HL-60 (cell line): ENCODE results near the gene LGALS7B.
"Not testable (repeated sequence)": the region's sequence is repeated elsewhere in the genome, so short reads cannot be mapped to it uniquely, and the experiment has no call there.

ENCODE experiments used
- DNase-seq, 2 experiments: peaks; one replicate each; pipeline ENCODE4 v3.0.0-alpha.2; 2010 to 2020; ENCODE audit warnings: low read depth in 1 of 2, low spot score in 1 of 2
- H3K27ac ChIP-seq: fragments of 250-450 bp; sonication (Bioruptor Pico); replicated peaks from 2 replicates; pipeline ENCODE4 v1.5.1; 2020; ENCODE audit warnings: mild to moderate bottlenecking, moderate library complexity
- H3K27me3 ChIP-seq: fragments of 250-450 bp; sonication (Bioruptor Pico); 2 replicates; pipeline ENCODE4 v1.5.1; 2021; ENCODE audit warnings: mild to moderate bottlenecking, moderate library complexity; ENCODE audit not compliant: insufficient read depth, poor library complexity, severe bottlenecking
- H3K4me3 ChIP-seq: replicated peaks from 2 replicates; pipeline ENCODE4 v1.5.1; 2011; ENCODE audit warnings: mild to moderate bottlenecking, control low read depth, low read length; ENCODE audit not compliant: insufficient read depth
- GABPA ChIP-seq: IDR thresholded peaks from 2 replicates; pipeline ENCODE4 v1.6.1; 2012; ENCODE audit warnings: low read depth
- POLR2AphosphoS5 ChIP-seq: IDR thresholded peaks from 2 replicates; pipeline ENCODE4 v1.6.1; 2012; ENCODE audit warnings: low read depth
- SPI1 ChIP-seq: IDR thresholded peaks from 2 replicates; pipeline ENCODE4 v1.6.1; 2012; ENCODE audit warnings: low read depth, mild to moderate bottlenecking, borderline replicate concordance
- TF ChIP-seq, protein P1 (sequence below): IDR thresholded peaks from 2 replicates; pipeline ENCODE4 v1.6.1; 2012; ENCODE audit warnings: low read depth; ENCODE audit not compliant: insufficient replicate concordance
- TF ChIP-seq, protein P2 (sequence below): IDR thresholded peaks from one replicate; pipeline ENCODE4 v1.5.1; 2011; ENCODE audit warnings: low read length, control low read depth, inconsistent platforms; ENCODE audit not compliant: insufficient read depth

Gene LGALS7B

DNA sequence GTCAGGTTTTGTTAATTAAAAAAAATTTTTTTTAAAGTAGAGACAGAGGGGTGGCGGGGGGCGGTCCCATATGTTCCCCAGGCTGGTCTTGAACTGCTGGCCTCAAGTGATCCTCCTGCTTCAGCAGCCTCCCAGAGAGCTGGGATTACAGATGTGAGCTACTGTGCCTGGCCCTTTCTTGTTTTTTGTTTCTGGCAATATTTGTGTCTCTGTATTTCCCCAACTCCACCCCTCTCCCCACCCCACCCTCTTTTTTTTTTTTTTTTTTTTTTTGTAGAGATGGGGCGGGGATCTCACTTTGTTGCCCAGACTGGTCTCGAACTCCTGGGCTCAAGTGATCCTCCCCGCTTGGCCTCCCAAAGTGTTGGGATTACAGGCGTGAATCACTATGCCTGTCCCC is 44.1 kb upstream of the LGALS7B start:
- DNase-seq: no peak
- H3K27ac ChIP-seq: no peak overlapping the region
- no peaks in the 10 kb centered on the region for H3K27me3 ChIP-seq
- H3K4me3 ChIP-seq: no peak overlapping the region
- TF ChIP-seq GABPA: no peak
- TF ChIP-seq, protein P1, sequence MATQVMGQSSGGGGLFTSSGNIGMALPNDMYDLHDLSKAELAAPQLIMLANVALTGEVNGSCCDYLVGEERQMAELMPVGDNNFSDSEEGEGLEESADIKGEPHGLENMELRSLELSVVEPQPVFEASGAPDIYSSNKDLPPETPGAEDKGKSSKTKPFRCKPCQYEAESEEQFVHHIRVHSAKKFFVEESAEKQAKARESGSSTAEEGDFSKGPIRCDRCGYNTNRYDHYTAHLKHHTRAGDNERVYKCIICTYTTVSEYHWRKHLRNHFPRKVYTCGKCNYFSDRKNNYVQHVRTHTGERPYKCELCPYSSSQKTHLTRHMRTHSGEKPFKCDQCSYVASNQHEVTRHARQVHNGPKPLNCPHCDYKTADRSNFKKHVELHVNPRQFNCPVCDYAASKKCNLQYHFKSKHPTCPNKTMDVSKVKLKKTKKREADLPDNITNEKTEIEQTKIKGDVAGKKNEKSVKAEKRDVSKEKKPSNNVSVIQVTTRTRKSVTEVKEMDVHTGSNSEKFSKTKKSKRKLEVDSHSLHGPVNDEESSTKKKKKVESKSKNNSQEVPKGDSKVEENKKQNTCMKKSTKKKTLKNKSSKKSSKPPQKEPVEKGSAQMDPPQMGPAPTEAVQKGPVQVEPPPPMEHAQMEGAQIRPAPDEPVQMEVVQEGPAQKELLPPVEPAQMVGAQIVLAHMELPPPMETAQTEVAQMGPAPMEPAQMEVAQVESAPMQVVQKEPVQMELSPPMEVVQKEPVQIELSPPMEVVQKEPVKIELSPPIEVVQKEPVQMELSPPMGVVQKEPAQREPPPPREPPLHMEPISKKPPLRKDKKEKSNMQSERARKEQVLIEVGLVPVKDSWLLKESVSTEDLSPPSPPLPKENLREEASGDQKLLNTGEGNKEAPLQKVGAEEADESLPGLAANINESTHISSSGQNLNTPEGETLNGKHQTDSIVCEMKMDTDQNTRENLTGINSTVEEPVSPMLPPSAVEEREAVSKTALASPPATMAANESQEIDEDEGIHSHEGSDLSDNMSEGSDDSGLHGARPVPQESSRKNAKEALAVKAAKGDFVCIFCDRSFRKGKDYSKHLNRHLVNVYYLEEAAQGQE: no peak
- TF ChIP-seq POLR2AphosphoS5: no peak
- TF ChIP-seq, protein P2, sequence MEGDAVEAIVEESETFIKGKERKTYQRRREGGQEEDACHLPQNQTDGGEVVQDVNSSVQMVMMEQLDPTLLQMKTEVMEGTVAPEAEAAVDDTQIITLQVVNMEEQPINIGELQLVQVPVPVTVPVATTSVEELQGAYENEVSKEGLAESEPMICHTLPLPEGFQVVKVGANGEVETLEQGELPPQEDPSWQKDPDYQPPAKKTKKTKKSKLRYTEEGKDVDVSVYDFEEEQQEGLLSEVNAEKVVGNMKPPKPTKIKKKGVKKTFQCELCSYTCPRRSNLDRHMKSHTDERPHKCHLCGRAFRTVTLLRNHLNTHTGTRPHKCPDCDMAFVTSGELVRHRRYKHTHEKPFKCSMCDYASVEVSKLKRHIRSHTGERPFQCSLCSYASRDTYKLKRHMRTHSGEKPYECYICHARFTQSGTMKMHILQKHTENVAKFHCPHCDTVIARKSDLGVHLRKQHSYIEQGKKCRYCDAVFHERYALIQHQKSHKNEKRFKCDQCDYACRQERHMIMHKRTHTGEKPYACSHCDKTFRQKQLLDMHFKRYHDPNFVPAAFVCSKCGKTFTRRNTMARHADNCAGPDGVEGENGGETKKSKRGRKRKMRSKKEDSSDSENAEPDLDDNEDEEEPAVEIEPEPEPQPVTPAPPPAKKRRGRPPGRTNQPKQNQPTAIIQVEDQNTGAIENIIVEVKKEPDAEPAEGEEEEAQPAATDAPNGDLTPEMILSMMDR: no peak
- TF ChIP-seq SPI1: no peak

DNA sequence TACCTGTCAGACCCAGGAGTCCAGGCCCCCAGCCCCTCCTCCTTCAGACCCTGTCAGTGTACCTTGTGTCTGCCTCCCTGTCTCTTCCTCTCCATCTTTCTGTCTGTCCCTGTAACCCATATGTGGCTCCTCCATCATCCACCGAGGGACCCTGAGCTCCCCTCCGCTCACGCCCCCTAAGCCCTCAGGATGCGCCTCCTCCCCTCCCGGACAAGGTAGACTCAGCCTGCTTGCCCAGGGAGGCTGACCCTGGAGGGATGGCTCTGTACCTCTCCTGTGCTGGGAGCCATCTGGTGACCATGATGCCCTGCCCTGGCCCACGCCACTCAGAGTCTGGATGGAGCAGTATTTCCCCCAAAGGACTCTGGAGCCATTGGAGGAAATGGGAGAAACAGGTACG is 43.7 kb upstream of the LGALS7B start:
- H3K27ac ChIP-seq: no peak overlapping the region
- no peak for TF ChIP-seq SPI1
- no peak for TF ChIP-seq GABPA
- TF ChIP-seq, protein P2: no peak
- TF ChIP-seq, protein P1: no peak
- TF ChIP-seq POLR2AphosphoS5: no peak
- peaks cover 1% of the 10 kb centered on the region for H3K27me3 ChIP-seq
- no peak for DNase-seq
- no peak overlapping the region for H3K4me3 ChIP-seq

DNA sequence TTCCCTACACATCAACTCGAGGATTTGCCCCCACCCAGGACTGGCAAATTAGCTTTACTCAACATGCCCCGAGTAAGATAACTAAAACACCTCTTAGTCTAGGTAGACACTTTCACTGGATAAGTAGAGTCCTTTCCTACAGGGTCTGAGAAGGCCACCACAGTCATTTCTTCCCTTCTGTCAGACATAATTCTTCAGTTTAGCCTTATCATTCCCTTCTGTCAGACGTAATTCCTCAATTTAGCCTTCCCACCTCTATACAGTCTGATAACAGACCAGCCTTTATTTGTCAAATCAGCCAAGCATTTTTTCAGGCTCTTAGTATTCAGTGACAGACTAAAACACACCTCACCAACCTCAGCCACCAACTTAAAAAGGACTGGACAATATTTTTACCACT is 35.2 kb upstream of the LGALS7B start:
- not testable (repeated sequence) for H3K27ac ChIP-seq, H3K4me3 ChIP-seq, H3K27me3 ChIP-seq, DNase-seq

DNA sequence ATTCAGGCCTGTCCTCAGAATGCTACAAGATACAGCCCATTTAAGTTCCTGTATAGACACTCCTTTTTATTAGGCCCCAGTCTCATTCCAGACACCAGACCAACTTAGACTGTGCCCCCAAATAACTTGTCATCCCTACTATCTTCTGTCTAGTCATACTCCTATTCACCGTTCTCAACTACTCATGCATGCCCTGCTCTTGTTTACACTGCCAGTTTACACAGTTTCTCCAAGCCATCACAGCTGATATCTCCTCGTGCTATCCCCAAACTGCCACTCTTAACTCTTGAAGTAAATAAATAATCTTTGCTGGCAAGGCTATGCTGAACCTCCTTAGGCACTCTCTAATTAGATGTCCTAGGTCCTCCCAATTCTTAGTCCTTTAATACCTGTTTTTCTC is 34.8 kb upstream of the LGALS7B start:
- not testable (repeated sequence) for H3K27me3 ChIP-seq, H3K27ac ChIP-seq, DNase-seq

DNA sequence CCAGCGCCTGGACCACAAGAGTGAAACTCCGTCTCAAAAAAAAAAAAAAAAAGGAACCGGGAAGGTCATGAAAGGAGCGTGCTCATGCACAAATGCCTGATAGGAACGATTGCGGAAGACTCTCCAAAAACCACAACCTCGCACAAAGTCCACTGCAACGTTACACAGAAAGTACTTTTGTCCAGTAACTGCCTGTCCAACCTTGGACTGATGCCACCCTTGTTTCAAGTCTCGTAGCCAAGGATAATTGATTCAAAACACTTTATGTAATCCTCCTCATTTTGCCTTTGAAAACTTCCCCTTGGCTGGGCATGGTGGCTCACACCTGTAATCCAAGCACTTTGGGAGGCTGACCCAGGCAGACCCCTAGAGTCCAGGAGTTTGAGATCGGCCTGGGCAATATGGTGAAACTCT is 29.4 kb upstream of the LGALS7B start:
- no peak overlapping the region for H3K4me3 ChIP-seq
- TF ChIP-seq, protein P2: no peak
- TF ChIP-seq POLR2AphosphoS5 (no peak), SPI1 (no peak), GABPA (no peak)
- TF ChIP-seq, protein P1: no peak

More for the DNA sequence above, 34.8 kb upstream of the LGALS7B start:
- H3K4me3 ChIP-seq: not testable (repeated sequence)

DNA sequence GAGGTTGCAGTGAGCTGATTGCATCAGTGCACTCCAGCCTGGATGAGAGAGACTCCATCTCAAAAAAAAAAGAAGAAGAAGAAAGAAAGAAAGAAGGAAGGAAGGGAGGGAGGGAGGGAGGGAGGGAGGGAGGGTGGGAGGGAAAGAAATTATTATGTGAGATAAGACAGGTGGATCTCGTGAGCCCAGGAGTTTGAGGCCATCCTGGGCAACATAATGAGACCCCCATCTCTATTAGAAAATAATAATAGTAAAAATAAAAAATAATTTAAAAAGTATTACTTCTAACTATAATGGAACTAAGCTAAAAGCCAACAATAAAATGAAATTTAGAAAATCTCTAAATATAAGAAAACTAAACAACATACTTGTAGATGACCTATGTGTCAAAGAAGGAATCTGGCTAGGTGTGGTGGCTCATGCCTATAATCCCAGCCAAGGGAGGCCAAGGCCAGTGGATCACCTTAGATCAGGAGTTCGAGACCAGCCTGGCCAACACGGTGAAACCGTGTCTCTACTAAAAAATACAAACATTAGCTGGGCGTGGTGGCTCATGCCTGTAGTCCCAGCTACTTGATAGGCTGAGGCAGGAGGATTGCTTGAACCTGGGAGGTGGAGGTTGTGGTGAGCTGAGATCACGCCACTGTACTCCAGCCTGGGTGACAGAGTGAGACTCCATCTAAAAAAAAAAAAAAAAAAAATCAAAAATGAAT is 28.0 kb upstream of the LGALS7B start:
- DNase-seq, H3K27ac ChIP-seq, H3K27me3 ChIP-seq, H3K4me3 ChIP-seq: not testable (repeated sequence)

More for the DNA sequence above, 29.4 kb upstream of the LGALS7B start:
- no peak for DNase-seq
- no peak overlapping the region for H3K27ac ChIP-seq
- H3K27me3 ChIP-seq: no peaks in the 10 kb centered on the region
